Fibroblast of skin of left quadriceps (primary cell): ENCODE data around the gene EEFSEC.

Experiments
- DNase-seq, 2 experiments: peaks; one replicate each; pipeline ENCODE4 v3.0.0-alpha.2; 2013; ENCODE audit warnings: low read depth in 2 of 2

The EEFSEC gene

GRCh38 chr3:128367761-128368160 lies 214.5 kb downstream of the EEFSEC start:
- DNase-seq, result no peak

GRCh38 chr3:128368626-128369025 lies 215.3 kb downstream of the EEFSEC start:
- DNase-seq, result no peak

- no peak for DNase-seq
These were observed 215.9 kb downstream of the EEFSEC start for GRCh38 chr3:128369121-128369703.

GRCh38 chr3:128369881-128370642 lies 216.8 kb downstream of the EEFSEC start:
- no peak for DNase-seq

- DNase-seq, result no peak
These were observed 219.0 kb downstream of the EEFSEC start for GRCh38 chr3:128372281-128372680.

- no peak for DNase-seq
These were observed 219.6 kb downstream of the EEFSEC start for GRCh38 chr3:128372707-128373533.

- no peak for DNase-seq
These were observed 221.6 kb downstream of the EEFSEC start for GRCh38 chr3:128374746-128375445.

GRCh38 chr3:128376516-128376915 lies 223.2 kb downstream of the EEFSEC start:
- DNase-seq, result no peak

GRCh38 chr3:128378631-128379347 lies 225.5 kb downstream of the EEFSEC start:
- DNase-seq, result no peak

- DNase-seq, result no peak
These were observed 226.3 kb downstream of the EEFSEC start for GRCh38 chr3:128379367-128380160.

GRCh38 chr3:128380295-128380694 lies 227.0 kb downstream of the EEFSEC start:
- DNase-seq, result no peak

GRCh38 chr3:128380719-128381118 lies 227.4 kb downstream of the EEFSEC start:
- DNase-seq, result no peak

GRCh38 chr3:128381609-128382008 lies 228.3 kb downstream of the EEFSEC start:
- no peak for DNase-seq

- no peak for DNase-seq
These were observed 229.0 kb downstream of the EEFSEC start for GRCh38 chr3:128382221-128382807.

- DNase-seq, result peak; percentile 4 to 10
These were observed 230.3 kb downstream of the EEFSEC start for GRCh38 chr3:128383316-128384235.

GRCh38 chr3:128385080-128385832 lies 232.0 kb downstream of the EEFSEC start:
- DNase-seq, result no peak

GRCh38 chr3:128388932-128389331 lies 235.7 kb downstream of the EEFSEC start:
- no peak for DNase-seq

GRCh38 chr3:128390867-128391266 lies 237.6 kb downstream of the EEFSEC start:
- no peak for DNase-seq
